HG03103 (cell line): ENCODE measurements around the gene RBPMS2.
"Not testable (repeated sequence)": the region's sequence is repeated elsewhere in the genome, so short reads cannot be mapped to it uniquely, and the experiment has no call there.

Experiments used
- ATAC-seq: cut with Tn5 transposase; IDR thresholded peaks from one replicate; pipeline ENCODE4 v1.9.1; 2021; ENCODE audit warnings: low read depth; ENCODE audit not compliant: unreplicated experiment

Gene RBPMS2

DNA sequence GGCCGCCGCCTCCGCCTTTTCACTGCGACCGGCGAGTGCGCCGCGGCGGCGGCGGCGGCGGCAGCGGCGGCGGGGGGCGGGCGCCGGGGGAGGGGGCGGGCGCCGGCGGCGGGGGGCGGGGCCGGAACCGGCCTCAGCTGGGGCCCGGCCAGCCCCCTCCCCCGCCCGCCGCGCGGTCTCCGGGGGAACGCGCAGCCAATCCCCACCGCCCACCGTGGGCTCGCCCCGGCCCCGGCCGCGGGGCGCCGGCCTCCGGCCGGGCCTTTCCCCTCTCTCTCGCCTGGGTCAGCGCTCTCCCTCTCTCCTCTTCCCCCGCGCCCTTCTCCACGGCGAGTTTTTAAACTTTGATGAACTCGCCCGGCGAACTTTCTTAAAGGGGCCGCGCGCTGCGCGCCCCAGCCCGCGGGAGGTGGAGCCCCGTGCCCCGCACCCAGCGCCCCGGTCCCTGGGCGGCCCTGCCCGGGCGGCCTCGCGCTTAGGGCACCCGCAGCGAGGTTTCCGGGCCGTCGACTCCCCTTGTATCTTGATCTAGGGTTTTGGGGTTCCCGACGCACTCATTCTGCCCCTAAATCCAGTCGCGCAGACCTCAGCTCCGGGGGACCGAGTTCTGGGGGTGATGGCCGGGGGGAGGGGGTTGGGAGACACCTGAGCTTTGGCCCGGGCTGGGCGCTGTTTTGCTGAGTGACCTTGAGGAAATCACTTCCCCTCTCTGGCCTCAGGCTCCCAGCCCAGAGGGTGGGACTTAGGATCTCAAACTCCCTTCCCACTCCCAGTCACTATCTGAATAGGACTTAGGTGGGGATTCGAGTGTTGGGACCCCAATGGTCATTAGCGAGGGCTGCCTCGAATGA is at the start of gene RBPMS2:
TSS of gene RBPMS2 (minus strand) at position 39 of the 851 bp plus-strand sequence. CDS start 270 bp downstream, outside the sequence.
- ATAC-seq = no peak

DNA sequence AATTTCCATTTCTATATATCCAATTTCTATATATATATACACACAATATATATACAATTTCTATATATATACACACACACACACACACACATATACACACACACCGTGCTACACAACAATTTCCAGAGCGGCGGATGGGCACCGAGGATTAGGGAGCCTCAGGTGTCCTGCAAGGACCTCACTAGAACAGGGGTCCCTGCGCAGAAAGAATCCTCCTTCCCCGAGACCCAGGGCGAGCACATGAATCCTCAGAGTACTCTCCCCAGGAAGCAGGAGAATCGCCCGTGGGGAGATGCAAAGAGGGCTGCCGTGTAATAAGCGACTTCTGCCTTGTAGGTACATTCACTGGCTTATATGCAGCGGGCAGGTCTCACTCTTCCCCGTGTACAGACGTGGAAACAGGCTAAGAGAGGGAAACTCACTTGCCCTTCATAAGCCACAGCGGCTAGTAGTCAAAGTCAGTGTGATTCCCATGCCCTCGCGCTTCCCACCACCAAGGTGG is 49.6 kb upstream of the RBPMS2 start:
- no peak for ATAC-seq

DNA sequence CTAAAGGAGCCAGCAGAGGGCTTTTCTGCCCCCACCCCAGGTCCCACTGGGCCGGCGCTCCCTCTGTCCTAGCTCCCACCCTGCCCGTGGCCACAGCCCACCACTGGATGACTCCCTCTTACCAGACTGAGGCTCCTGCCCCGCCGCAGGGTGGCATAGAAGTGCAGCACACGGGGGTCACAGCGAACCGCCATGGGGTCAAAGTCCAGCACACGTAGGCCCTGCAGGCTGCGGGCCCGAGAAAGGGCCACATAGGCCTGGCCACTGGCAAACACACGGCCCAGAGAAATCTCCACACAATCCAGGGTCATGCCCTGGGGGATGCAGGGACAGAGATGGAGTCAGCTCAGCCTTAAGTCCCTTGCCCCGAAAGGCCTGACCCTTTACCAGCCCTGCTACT is 41.1 kb upstream of the RBPMS2 start:
- no peak for ATAC-seq

DNA sequence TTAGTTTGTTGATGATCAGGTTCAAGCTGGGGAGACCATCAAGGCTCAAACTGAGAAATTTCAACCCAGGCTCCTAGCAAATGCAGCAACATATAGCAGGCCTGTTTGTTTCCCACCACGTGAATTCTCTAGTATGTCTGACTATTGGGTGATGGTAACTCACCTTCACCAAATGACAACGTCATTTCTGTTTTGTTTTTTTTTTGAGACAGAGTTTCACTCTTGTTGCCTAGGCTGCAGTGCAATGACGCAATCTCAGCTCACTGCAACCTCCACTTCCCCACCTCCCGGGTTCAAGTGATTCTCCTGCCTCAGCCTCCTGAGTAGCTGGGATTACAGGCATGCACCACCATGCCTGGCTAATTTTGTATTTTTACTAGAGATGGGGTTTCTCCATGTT is 39.6 kb upstream of the RBPMS2 start:
- not testable (repeated sequence) for ATAC-seq

DNA sequence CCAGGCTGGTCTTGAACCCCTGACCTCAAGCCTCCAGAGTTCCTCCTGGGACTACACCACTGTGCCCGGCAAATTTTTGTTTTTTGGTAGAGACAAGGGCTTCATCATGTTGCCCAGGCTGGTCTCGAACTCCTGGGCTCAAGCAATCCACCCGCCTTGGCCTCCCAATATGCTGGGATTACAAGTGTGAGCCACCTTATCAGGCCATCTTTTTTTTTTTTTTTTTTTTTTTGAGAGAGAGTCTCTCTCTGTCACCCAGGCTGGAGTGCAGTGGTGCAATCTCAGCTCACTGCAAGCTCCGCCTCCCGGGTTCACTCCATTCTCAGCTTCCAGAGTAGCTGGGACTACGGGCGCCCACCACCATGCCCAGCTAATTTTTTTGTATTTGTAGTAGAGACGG is 38.9 kb upstream of the RBPMS2 start:
- not testable (repeated sequence) for ATAC-seq

DNA sequence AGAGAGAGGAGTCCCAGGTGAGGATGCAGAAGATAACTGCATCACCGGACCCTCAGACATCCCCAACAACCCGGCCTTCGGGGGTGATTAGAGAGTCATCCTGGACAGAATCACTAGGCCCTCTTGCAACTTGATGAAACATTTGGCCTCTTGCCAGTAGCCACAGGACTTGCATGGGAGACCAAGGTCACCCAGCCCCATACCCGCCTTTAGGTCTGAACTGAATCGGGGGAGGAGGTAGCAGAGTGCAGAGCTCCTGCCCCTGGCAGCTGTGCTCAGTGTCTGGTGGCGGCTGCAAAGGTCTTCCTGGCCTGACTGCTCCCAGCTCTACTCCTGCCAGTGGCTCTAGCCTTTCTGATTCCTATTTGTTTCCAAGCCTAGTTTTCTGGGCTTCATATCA is 37.7 kb upstream of the RBPMS2 start:
- no peak for ATAC-seq

GRCh38 chr15:64810497-64811326 is 35.3 kb upstream of the RBPMS2 start:
- no peak for ATAC-seq

- ATAC-seq = no peak
These were observed 34.5 kb upstream of the RBPMS2 start for GRCh38 chr15:64809649-64810496.

DNA sequence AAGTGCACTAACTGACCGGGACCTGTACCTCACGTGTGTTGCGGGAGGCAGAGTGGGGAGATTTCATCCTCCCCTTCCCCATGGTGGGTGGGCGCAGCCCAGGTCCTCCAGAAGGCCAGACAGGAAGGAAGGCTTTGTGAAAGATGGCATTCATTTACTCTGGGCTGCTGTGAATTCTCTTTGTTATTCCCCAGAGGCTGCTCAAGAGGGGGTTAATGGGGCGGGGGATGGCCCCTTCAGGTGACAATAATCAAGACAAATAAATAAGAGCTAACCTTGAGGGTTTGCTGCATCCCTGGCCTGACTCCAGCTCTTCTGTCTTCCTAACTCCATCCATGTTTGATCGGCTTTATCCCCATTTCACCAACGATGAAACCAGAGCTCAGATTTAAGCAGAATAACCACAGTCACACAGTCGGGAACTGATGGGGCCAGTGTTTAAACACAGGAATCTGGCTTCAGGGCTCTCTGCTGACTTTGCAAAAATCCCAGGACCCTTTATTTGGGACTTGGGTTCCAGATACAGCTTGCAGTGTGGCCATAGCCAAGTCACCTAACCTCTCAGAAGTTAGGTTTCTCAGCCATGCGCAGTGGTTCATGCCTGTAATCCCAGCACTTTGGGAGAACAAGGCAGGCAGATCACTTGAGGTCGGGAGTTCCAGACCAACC is 33.5 kb upstream of the RBPMS2 start:
- no peak for ATAC-seq

GRCh38 chr15:64807751-64808222 is 32.4 kb upstream of the RBPMS2 start:
- ATAC-seq = no peak

DNA sequence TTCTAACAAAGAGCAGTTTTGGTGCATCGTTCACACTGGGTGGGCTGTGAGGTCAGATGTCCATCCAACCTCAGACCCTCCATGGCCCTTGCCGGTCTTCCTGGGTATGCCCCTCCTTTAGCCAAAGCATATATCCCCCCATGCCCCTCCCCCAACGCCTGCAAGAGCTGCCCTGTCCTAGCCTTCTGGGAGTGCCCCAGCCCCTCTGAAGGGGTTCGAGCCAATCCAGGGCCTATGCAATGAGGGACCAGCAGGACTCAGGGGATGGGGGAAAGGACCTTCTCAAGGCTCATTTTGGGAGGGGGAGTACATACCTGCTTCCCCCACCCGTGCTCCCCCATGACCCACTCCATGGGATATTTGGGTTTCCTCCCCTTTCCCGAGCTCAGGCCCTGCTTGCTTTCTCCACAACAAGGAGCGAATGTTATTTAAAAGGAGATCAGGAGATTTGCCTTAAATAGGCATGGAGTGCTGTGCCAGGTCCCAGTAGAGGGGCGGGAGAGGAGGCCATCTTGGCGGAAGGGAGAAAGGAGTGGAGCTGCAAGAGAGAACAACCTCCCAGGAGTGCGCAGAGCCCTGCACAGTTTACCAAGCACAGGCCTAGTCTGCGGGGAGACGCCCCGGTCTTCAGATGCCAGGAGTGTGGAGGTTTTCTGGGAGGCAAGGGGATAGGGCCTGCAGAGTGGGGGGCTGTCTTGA is 31.8 kb upstream of the RBPMS2 start:
- ATAC-seq = no peak

DNA sequence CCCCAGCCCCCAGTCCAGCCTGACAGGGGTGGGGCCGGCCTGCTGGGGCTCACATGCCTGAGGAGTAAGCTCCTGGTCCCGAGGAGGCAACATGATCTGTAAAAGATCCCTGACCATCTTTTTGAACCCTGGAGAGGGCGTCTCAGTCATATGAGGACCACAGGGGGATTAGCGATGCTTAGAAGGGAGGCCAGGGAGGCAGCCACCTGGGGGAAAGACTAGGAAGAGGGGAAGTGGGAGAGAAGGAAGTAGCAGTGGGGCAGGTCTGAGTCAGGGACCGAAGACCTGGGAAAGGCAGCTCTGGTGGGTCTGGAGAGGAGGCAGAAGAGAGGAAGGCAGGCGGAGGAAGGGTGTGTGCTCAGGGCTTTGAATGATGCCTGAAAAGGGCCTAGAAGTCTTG is 31.1 kb upstream of the RBPMS2 start:
- ATAC-seq = no peak

GRCh38 chr15:64804619-64805018 is 29.2 kb upstream of the RBPMS2 start:
- ATAC-seq = no peak

DNA sequence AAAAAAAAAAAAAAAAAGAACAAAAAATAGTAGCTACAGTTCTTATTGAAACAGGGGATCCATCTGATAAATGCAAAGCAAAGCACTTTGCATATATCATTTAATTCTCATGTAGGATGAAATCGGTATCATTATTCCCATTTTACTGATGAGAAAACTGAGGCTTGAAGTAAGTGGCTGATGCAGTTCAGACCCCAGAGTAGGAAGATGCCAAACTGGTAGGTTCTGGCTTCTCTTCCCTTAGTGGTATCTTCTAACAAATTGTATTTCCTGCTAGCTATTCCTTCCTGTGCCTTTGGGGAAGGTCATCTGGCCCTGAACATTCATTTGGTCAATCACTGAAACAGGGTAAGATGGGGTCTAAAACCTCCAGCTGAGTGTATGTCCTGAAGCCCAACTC is 28.1 kb upstream of the RBPMS2 start:
- no peak for ATAC-seq

DNA sequence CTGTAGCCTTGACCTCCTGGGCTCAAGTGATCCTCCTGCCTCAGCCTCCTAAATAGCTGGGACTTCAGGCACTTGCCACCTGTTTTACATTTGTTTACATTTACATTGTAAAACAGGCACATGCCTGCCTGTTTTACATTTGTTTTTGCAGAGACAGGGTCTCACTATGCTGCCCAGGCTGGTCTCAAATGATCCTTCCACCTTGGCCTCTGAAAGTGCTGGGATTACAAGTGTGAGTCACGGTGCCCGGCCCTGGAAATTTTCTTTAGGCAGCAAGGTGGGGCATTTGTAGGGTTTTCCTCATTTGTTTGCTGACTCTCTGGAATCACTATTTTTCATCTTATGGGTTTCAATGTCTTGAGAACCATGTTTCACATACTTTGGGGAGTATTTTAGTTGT is 25.1 kb upstream of the RBPMS2 start:
- no peak for ATAC-seq

GRCh38 chr15:64798905-64799304 is 23.5 kb upstream of the RBPMS2 start:
- not testable (repeated sequence) for ATAC-seq

DNA sequence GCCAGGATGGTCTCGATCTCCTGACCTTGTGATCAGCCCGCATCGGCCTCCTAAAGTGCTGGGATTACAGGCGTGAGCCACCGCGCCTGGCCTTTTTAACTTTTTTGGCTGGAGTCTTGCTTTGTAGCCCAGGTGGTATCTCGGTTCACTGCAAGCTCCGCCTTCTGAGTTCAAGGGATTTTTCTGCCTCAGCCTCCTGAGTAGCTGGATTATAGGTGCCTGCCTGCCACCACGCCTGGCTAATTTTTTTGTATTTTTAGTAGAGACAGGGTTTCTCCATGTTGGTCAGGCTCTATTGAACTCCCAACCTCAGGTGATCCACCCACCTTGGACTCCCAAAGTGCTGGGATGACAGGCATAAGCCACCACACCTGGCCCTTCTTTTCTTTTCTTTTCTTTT is 20.5 kb upstream of the RBPMS2 start:
- ATAC-seq = not testable (repeated sequence)

GRCh38 chr15:64795299-64795698 is 19.9 kb upstream of the RBPMS2 start:
- not testable (repeated sequence) for ATAC-seq

GRCh38 chr15:64792282-64792681 is 16.9 kb upstream of the RBPMS2 start:
- ATAC-seq = no peak
